Measurements from ENCODE around the gene KRT74.

The KRT74 gene

GRCh38 chr12:52615208-52615868 is 41.7 kb upstream of the KRT74 start:
- H3K27ac ChIP-seq: no peak overlapping the region
- no peak for TF ChIP-seq ZFX (IDR thresholded peaks at IDR 0.05)
- no peak for TF ChIP-seq CTCF (conservative IDR thresholded peaks at IDR 0.05)

- no peak for TF ChIP-seq ZFX (IDR thresholded peaks at IDR 0.05)
- no peak overlapping the region for H3K27ac ChIP-seq
Observed at GRCh38 chr12:52614381-52615207, 41.0 kb upstream of the KRT74 start.

GRCh38 chr12:52613384-52614030 is 39.9 kb upstream of the KRT74 start:
- H3K27ac ChIP-seq: no peak overlapping the region
- no peak for TF ChIP-seq ZFX (IDR thresholded peaks at IDR 0.05)
- TF ChIP-seq CTCF (conservative IDR thresholded peaks at IDR 0.05): no peak

- H3K27ac ChIP-seq: no peak overlapping the region
- TF ChIP-seq CTCF (conservative IDR thresholded peaks at IDR 0.05) (no peak), ZFX (IDR thresholded peaks at IDR 0.05) (no peak)
Observed at GRCh38 chr12:52612431-52613383, 39.1 kb upstream of the KRT74 start.

- H3K27ac ChIP-seq: no peak overlapping the region
- TF ChIP-seq ZFX (IDR thresholded peaks at IDR 0.05) (no peak), CTCF (conservative IDR thresholded peaks at IDR 0.05) (no peak)
Observed at GRCh38 chr12:52611080-52611468, 37.4 kb upstream of the KRT74 start.

- TF ChIP-seq ZFX (IDR thresholded peaks at IDR 0.05): no peak
- no peak for TF ChIP-seq CTCF (conservative IDR thresholded peaks at IDR 0.05)
- H3K27ac ChIP-seq: no peak overlapping the region
Observed at GRCh38 chr12:52608826-52609630, 35.4 kb upstream of the KRT74 start.

Measured in C4-2B (cell line).